Jurkat, Clone E6-1 (cell line): ENCODE results near the gene CCDC197.

Experiments used
- DNase-seq: peaks from one replicate; pipeline ENCODE4 v3.0.0-alpha.2; 2011; ENCODE audit warnings: low read depth, low spot score
- H3K4me3 ChIP-seq: 2 replicates; pipeline ENCODE4 v1.5.1; 2011; ENCODE audit warnings: mild to moderate bottlenecking, low read length, control low read depth, moderate library complexity

The CCDC197 gene

DNA sequence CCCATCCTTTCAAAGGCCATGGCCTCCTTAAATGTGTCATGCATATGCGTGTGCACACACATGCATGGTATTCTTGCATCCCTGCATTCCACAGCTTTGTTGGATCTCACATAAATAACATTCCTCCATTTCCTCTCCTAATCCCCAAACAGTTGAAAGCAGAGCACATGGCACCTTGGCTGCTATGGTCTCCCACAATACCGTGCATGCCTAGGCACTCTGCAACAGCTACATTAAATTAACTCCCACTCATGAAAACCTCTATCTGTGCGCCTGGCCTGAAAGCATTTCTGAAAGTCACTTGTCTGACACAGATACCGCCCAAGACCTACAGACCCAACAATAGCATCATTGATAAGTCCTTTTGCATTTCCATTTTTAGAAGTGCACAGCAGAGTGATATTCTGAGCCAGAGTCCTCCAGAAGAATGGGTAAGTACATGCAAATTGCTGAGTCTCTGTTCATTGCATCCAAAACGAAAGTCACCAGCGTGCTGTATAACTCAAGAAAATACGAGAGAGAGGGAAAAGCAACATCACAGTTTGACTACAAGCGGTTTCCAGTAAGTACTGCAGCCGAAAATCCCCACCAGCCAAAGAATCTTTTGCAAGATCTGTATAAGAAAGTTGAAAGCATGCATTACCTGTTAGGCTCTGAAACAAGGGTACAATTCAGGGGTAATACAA is 21.2 kb upstream of the CCDC197 start:
- H3K4me3 ChIP-seq, result no peak overlapping the region
- DNase-seq, result no peak

- DNase-seq, result no peak
- H3K4me3 ChIP-seq, result no peak within 1 kb of the TSS
These were observed 20.5 kb upstream of the CCDC197 start, which contains the start of gene ASB2 for GRCh38 chr14:93976477-93977057. Gene ASB2 (minus strand): TSS chr14:93976570. CDS start chr14:93964539, 12,031 bp downstream.

- no peak overlapping the region for H3K4me3 ChIP-seq
- DNase-seq, result no peak
These were observed 19.9 kb upstream of the CCDC197 start for GRCh38 chr14:93977171-93977570.

GRCh38 chr14:93977790-93978581 is 19.1 kb upstream of the CCDC197 start:
- DNase-seq, result peak; percentile 95

DNA sequence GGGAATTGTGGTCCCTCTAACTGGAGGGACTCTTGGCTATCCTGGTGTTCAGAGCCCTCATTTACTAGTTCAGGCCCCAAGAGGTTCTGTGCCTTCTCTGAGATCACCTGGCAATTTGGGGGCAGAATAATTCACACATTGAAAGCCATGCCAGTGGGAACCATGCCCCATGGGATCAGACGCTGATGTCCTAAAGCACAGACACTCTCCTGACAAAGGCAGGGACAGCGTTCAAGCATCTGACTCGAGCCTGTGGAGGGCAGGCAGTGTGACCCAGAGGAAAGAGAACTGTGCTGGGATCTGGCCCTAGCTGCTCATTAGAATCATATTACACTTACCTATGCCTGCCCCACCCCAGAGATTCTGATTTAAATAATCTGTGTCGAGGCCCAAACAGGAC is 18.4 kb upstream of the CCDC197 start:
- no peak for DNase-seq
- no peak overlapping the region for H3K4me3 ChIP-seq

More at GRCh38 chr14:93977790-93978581, 19.1 kb upstream of the CCDC197 start:
- no peak overlapping the region for H3K4me3 ChIP-seq

DNA sequence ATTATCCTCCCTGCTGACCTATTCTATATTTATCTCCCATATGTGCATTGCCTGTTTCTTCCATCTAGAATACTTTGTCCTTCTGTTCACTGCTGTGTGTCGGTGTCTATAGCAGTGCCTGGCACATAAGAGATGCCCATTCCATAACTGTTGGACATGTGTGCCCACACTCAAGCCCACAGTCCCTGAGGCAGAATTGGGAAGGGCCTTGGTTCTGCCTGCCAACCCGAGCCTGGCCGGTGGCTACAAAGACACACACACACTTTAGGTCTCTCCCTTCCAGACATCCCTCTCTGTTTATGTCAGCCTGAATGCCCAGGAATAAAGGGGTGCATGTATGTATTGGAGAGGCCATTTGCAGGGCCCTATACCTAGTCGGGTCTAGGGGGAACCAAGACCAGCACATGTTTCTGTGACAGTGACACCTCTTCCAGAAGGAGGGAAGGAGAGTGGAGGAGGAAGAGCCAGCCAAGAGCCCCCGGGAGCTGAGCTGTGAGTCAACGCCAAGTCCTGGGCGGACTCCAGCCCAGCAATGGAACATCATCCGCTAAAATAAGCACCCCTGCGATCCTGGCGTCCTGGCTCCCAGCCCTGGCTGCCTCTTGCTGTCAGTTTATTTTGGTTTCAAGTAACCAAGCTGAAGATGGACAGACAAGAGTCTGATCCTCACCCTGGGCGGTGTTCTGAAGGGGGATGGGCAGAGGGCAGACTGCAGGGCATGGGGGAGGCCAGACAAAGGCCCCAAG is 16.5 kb upstream of the CCDC197 start:
- DNase-seq, result no peak
- no peak overlapping the region for H3K4me3 ChIP-seq

GRCh38 chr14:93981316-93982229 is 15.5 kb upstream of the CCDC197 start:
- H3K4me3 ChIP-seq, result no peak overlapping the region
- DNase-seq, result no peak

- no peak for DNase-seq
- no peak overlapping the region for H3K4me3 ChIP-seq
These were observed 14.7 kb upstream of the CCDC197 start for GRCh38 chr14:93982230-93983007.

DNA sequence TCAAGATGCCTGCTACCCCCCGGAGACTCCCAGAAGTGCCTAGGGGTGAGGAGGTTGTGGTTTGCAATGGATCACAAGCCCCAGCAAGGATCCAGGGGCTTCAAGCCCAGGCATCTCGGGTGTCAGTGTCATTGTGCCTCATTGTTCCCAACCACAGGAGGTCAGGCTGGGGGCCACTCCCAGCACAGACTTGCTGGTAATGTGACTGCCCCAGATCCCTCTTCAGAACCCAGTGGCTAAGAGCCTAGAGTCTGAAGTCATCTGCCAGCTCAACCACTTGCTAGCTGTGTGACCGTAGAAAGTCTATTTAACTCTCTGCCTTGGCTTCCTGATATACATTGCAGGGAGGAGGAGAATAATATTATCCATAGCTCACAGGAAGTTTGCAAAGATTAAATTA is 13.0 kb upstream of the CCDC197 start:
- no peak for DNase-seq
- H3K4me3 ChIP-seq, result no peak overlapping the region

- no peak for DNase-seq
- H3K4me3 ChIP-seq, result no peak overlapping the region
These were observed 12.1 kb upstream of the CCDC197 start for GRCh38 chr14:93984987-93985410.

- no peak overlapping the region for H3K4me3 ChIP-seq
- no peak for DNase-seq
These were observed 10.1 kb upstream of the CCDC197 start for GRCh38 chr14:93986955-93987354.

- H3K4me3 ChIP-seq, result no peak overlapping the region
- DNase-seq, result no peak
These were observed 9.7 kb upstream of the CCDC197 start for GRCh38 chr14:93987376-93987775.

DNA sequence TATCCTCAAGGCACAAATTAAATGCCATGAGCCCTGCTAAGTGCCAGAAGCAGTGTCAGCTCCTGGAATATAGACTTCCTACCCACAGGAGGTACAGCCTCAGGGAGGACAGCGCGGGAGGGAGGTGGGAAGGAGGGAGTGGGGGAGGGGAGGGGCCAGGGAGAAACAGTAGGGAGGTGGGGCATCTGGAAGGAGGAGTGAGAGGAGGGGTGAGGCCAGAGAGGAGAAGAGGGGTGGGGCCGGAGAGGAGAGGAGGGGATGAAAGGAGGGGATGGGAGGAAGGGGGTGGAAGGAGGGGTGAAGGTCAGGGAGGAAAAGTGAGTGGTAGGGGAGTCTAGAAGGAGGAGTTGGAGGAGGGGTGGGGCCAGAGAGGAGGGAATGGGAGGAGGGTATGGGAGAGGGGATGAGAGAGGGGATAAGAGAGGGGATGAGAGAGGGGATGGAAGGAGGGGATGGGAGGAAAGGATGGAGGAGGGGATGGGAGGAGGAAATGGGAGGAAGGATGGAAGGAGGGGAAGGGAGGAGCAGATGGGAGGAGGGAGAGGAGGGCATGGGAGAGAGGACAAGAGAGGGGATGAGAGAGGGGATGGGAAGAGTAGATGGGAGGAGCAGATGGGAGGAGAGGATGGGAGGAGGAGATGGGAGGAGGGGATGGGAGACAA is 9.2 kb upstream of the CCDC197 start:
- no peak for DNase-seq
- no peak overlapping the region for H3K4me3 ChIP-seq

DNA sequence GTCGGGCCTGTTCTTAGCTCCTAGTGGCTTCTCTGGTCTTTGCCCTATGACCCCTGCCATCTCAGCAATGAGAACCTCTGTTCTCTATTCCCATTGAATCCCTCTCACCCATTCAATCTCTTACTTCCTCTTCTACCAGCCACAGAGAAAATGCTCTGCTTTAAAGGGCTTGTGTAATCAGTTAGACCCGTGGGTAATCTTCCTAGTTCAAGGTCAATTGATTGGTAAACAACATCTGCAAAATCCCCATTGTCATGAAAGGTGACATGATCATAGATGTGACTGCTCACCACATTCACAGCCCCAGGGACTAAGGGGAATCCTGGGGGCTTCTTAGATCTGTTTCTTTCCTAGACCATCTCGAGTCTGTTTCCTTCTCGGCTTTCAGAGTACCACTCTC is 7.2 kb upstream of the CCDC197 start:
- H3K4me3 ChIP-seq, result no peak overlapping the region
- no peak for DNase-seq

DNA sequence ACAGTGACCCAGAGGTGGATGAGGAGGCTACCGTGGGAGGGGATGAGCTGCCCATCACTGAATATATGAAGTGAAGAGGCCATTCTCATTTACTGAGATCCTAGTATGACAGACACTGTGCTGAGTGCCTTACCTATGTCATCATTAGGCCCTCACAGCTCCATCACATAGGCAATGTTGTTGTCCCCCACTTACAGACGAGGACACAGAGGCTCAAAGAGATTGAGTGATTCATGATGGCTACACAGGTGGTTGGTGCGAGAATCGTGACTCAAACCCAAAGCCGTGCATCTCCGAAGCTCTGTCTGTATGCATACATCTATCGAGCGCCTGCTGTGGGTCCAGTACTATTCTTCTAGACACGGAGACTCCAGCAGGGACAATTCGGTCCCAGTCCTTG is 5.9 kb upstream of the CCDC197 start:
- DNase-seq, result no peak
- no peak overlapping the region for H3K4me3 ChIP-seq

DNA sequence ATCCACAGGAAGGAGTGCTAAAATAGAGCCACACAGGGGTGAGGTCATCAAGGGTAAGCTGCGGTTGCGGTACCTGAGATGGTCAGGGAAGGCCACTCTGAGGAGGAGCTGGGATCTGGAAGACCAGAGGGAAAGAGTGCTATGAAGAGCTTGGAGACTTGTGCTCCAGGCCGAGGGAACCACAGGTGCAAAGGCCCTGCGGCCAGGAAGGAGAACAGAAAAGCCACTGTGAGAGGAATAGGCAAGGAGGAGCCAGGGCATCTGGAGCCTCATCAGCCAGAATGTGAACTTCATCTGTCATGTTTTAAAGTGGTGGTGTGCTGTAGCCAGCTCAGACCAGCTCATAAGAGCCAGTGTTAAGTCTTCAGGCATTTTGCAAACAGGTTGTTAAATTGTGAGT is 5.5 kb upstream of the CCDC197 start:
- no peak overlapping the region for H3K4me3 ChIP-seq
- no peak for DNase-seq

GRCh38 chr14:93993382-93993781 is 3.7 kb upstream of the CCDC197 start:
- DNase-seq, result no peak
- H3K4me3 ChIP-seq, result no peak overlapping the region
